GM21529 (cell line): Measurements from ENCODE around the gene ARFIP1.
"Not testable (repeated sequence)": the region's sequence is repeated elsewhere in the genome, so short reads cannot be mapped to it uniquely, and the experiment has no call there.

ENCODE experiments used
- ATAC-seq: cut with Tn5 transposase; IDR thresholded peaks from one replicate; pipeline ENCODE4 v1.9.1; 2021; ENCODE audit not compliant: unreplicated experiment

The ARFIP1 gene

GRCh38 chr4:152785639-152786615 lies 6.2 kb downstream of the ARFIP1 start:
- no peak for ATAC-seq

GRCh38 chr4:152786627-152787026 lies 6.9 kb downstream of the ARFIP1 start:
- ATAC-seq = no peak

DNA sequence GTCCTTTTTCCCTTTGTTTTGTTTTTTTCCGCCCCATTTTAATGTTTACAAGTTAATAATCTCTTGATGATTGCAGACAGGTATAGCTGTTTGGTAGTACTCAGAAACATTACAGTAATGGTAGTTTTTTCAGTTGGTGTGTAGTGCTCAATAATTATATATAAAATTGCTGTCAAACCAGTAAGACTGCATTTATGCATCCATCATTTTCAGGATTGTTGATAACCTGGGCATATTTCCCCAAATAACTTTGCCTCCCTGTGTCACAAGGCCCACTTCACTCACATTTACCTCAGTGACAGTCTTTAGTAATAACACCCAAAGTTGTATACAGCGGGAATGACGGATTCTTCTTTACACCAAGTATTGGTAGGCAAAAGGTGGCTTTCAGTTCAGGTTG lies 16.1 kb downstream of the ARFIP1 start:
- no peak for ATAC-seq

DNA sequence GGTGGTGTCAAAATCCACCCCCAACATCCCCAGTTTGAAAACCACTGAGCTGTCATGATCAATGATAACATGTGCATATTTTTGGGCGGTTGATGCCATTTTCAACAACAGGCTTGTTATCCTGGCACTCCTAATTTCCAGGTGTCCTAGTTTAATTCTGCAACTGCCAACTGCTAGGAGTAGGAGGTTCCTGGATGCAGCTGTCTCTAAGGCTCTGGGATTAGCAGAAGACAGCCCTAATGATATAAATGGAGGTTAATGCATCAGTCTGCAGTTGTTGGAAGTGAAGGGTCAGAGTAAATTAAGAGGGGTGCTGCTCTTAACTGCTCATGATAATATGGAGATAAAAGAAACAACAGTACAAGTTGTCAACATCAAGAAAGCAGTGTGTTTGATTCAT lies 23.8 kb downstream of the ARFIP1 start:
- no peak for ATAC-seq

- no peak for ATAC-seq
Measured at GRCh38 chr4:152805071-152805650, 25.4 kb downstream of the ARFIP1 start.

GRCh38 chr4:152805818-152806217 lies 26.1 kb downstream of the ARFIP1 start:
- ATAC-seq = no peak

DNA sequence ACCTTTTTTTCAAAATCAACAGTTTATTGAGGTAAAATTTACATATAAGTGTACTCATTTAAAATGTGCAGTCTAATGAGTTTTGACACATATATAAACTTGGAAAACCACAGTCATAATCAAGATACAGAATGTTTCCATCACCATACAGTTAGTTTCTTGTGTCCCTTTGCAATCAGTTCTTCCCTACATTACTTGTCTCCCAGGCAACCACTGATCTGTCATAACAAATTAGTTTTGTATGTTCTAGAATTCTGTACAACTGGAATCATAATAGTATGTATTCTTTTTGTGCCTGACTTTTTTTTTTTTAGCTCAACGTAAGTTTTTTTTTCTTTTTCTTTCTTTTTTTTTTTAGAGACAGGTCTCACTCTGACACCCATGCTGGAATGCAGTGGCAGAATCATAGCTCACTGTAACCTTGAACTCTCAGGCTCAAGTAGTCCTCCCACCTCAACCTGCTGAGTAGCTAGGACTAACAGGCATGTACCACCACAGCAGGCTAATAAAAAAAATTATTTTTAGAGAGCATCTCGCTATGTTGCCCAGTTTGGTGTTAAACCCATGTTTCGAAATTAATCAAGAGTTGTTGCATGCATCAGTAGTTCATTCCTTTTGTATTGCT lies 26.9 kb downstream of the ARFIP1 start:
- no peak for ATAC-seq

GRCh38 chr4:152807294-152807829 lies 27.6 kb downstream of the ARFIP1 start:
- no peak for ATAC-seq

- no peak for ATAC-seq
Measured at GRCh38 chr4:152808670-152809069, 28.9 kb downstream of the ARFIP1 start.

- no peak for ATAC-seq
Measured at GRCh38 chr4:152810715-152811287, 31.0 kb downstream of the ARFIP1 start.

DNA sequence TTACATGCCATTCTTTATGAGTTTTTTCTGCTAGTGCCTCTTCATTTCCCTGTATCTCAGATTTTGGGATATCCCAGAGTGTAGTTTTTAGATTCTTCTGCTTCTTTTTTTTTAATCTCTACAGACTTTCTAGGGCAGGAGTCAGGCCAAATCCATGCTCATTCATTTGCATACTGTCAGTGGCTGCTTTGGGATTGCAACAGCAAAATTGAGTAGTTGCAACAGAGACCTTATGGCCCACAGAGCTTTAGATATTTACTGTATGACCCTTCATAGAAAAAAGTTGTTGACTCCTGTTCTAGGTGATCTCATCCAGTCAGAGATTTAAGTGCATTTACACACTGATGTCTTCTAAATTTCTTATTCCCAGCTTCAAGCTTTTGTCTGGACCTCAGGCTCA lies 35.3 kb downstream of the ARFIP1 start:
- ATAC-seq = no peak

GRCh38 chr4:152817331-152817730 lies 37.6 kb downstream of the ARFIP1 start:
- ATAC-seq = no peak

DNA sequence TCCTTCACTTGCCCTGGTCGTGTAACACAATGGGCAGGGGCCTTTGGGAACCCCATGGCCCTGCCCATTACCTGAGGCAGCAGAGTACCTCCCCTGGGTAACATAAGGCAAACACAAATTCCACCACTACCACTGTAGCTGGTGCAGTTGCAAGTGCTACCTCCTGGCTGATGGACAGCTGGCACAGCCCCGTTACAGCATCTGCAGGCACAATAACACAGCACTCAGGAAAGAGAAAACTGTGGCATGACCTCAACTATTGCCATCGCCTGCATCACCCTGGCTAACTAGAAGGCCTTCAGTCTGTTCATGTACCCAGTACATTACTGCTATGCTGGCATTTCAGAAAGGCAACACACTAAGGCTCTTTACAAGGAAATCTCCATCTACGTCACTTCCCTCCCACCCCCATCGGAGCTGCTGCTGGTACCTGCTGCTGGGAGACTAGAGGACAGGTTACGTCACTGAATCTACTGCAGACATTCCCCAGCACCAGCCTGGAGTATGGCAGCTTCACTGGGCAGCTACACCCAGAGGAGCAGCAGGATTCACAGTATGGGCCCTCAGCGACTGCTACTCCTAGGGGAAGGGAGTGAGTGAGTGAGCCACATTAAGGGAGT lies 39.4 kb downstream of the ARFIP1 start:
- no peak for ATAC-seq

DNA sequence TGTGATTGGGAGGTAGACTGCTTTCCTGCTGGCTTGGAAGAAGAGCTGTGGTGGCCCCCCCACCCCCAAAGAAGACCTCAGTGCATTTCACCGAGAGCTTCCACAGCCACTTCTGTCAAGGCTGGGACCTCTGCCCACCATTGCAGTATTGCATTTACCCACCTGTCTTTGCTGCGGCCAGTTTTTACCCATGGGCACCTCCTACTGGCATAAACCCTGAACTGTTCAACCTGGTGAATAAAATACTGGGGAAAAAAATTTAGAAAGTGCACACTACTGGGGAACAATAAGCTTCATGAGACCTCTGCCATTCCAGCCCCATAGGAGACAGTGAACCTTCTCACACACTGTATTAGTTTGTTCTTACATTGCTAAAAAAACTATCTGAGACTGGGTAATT lies 40.3 kb downstream of the ARFIP1 start:
- ATAC-seq = no peak

- ATAC-seq = no peak
Measured at GRCh38 chr4:152822323-152822722, 42.6 kb downstream of the ARFIP1 start.

- ATAC-seq = no peak
Measured at GRCh38 chr4:152824561-152824960, 44.8 kb downstream of the ARFIP1 start.

DNA sequence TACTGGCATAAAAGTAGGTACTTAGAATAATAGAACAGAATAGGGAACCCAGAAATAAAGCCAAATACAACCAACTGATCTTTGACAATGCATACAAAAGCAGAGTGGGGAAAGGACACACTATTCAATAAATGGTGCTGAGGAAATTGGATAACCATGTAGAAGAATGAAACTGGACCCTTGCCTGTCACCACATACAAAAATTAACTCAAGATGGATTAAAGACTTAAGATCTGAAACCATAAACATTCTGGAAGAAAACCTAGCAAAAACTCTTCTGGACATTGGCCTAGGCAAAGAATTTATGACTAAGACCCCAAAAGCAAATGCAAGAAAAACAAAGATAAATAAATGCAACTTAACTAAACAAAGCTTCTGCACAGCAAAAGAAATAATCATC lies 45.6 kb downstream of the ARFIP1 start:
- no peak for ATAC-seq

DNA sequence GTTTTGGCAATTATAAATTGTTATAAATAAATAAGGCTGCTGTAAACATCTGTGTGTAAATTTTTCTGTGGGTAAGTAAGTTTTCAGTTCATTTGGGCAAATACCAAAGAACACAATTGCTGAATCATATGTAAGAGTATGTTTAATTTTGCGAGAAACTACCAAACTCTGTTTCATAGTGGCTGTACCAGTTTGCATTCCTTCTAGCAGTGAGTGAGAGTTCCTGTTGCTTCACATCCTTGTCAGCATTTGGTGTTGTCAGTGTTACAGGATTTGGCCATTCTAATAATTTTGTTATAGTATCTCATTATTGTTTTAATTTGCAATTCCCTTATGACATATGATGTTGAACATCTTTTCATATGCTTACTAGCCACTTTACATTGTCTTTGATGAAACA lies 48.4 kb downstream of the ARFIP1 start:
- no peak for ATAC-seq

- ATAC-seq = no peak
Measured at GRCh38 chr4:152831416-152831815, 51.7 kb downstream of the ARFIP1 start.

- ATAC-seq = no peak
Measured at GRCh38 chr4:152836936-152837335, 57.2 kb downstream of the ARFIP1 start.

GRCh38 chr4:152839729-152840128 lies 60.0 kb downstream of the ARFIP1 start:
- not testable (repeated sequence) for ATAC-seq
